PC-9 (cell line): Measurements from ENCODE around the gene BTN1A1.

Experiments
- EZH2 ChIP-seq: fragments of 200-600 bp; sonication (generic); IDR thresholded peaks from 2 replicates; pipeline ENCODE4 v1.8.0; 2017; ENCODE audit warnings: antibody characterized with exemption, low read depth
- TF ChIP-seq, protein P1 (sequence below): fragments of 200-600 bp; sonication (generic); conservative IDR thresholded peaks from 2 replicates; pipeline ENCODE4 v1.6.1; 2017; ENCODE audit warnings: mixed run types, antibody characterized with exemption, mild to moderate bottlenecking, moderate library complexity

DNA sequence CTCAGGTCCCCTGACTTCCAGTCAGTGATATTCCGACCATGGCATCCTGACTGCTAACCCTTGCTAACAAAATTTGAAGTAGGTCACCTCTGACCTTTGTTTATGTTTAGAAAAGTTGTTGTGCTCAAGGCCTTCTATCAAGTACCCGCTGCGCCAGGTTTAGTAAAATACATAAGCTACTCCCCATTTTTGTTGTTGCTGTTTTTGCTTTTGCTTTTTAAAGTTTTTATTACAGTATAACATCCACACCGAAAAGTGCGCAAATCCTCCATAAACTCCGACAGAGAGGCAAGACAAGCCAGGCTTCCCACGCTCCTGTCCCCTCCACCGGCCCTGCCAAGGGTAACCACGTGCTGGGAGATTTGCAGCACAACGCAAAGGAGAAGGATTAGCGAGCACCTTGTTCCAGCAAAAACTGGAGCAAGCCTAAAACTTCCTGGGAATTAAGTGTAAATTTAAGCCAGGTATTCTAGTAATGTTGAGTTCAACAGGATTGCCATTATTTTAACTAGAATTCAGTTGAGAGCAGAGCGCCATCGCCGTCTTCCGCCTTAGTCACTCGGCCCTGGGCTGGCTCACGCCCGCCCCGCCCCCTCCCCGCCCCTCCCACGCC is 20.2 kb downstream of the BTN1A1 start:
- TF ChIP-seq, protein P1, sequence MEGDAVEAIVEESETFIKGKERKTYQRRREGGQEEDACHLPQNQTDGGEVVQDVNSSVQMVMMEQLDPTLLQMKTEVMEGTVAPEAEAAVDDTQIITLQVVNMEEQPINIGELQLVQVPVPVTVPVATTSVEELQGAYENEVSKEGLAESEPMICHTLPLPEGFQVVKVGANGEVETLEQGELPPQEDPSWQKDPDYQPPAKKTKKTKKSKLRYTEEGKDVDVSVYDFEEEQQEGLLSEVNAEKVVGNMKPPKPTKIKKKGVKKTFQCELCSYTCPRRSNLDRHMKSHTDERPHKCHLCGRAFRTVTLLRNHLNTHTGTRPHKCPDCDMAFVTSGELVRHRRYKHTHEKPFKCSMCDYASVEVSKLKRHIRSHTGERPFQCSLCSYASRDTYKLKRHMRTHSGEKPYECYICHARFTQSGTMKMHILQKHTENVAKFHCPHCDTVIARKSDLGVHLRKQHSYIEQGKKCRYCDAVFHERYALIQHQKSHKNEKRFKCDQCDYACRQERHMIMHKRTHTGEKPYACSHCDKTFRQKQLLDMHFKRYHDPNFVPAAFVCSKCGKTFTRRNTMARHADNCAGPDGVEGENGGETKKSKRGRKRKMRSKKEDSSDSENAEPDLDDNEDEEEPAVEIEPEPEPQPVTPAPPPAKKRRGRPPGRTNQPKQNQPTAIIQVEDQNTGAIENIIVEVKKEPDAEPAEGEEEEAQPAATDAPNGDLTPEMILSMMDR = no peak
- no peak for TF ChIP-seq EZH2
